Islet of Langerhans (tissue), 1 donor: ENCODE data around the gene ALDOC.

Experiments used
- FAIRE-seq: peaks from one replicate; lab custom pipeline; 2011; peaks lifted over from hg19 to GRCh38; lab: Jason Lieb, UNC

ALDOC gene

DNA sequence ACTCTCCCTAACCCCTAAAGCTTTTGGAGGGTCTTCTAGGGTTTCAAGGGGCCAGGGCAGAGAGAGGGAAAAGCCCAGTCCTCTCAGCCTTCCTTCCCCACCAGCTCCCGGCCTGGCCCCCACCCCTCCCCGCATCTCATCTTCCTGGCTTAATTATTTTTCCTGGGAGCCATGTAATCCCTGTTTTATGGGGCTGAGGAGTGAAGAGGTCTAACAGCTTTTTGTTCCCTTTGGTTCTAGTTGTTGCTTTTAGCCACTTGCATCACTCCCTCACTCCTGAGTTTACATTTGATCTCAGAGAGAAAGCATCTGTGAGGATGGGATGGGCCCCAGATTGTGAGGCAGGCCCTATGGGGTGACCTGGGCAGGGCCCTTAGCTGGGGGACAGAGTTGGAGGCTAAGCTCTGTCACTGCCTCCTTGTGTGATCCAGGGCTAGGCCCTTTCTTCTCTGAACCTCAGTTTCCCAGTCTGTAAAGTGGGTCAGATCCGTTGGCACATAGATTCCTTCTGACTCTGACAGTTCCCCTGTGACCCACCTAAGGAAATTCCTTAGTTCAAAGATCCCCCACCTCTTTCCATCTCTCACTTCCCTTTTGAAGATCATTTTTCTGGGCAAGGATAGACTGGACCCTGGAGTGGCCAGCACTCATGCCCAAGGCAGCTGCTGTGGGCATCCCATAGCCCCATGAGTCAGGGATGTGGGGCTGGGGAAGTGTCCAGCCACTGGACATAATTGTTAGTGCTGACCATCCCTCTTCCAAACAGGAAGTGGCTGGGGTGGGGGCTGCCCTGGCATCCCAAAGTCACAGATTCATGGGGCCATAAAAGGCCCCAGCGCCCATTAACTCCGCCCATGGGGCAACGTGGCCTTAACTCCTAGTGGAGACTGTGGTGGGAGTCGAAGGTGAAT is 44.4 kb downstream of the ALDOC start:
- FAIRE-seq: no peak

DNA sequence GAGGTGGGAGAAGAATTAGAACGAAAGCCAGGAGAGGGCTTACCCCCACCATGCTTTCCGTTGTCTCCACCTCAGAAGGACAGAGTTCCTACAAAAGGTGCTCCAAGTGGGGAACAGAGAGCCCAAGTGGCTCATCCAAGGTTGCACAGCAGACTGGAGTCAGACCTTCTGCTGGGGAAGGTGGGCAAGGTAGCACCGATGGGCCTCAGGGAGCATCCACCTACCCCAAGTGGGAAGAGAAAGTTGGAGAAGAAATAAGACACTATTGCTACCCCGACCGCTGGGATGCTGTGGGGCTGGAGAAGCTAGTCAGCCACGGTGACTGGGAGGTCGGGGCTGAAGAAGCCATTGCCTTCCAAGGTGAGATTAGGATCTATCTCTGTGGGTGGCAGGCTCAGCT is 45.8 kb downstream of the ALDOC start:
- no peak for FAIRE-seq

DNA sequence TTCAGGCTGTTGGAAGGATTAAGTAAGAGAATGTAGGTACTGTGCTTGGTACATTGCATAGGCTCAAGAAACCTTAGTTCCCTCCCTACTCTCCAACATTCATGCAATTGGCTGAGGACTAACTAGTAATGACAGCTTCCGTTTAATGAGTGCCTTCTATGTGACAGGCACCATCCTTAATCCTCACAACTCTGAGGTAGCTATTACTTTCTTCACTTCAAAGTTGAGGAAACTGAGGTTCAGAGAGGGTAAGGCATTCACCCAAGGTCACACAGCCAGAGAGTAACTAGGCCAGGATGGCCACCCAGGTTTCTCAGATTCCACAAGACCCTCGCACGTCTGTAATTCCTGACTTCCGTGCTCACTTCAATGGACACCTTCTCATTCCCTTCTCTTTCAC is 46.4 kb downstream of the ALDOC start:
- no peak for FAIRE-seq

DNA sequence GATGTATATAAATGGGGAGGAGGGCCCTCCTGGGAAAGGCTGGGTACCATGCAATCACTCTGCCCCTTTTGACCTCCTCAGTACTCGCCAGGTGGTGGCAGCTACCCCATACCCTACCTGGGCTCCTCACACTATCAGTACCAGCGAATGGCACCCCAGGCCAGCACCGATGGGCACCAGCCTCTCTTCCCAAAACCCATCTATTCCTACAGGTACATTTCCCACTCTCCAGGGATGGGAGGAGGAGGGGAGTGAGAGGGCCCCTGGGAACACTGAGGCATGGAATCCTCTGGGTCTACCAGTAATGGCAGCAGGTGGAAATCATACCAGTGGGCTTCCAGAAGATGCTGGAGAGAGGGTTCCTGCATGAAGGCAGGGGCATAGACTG is 47.7 kb downstream of the ALDOC start:
- FAIRE-seq: no peak

DNA sequence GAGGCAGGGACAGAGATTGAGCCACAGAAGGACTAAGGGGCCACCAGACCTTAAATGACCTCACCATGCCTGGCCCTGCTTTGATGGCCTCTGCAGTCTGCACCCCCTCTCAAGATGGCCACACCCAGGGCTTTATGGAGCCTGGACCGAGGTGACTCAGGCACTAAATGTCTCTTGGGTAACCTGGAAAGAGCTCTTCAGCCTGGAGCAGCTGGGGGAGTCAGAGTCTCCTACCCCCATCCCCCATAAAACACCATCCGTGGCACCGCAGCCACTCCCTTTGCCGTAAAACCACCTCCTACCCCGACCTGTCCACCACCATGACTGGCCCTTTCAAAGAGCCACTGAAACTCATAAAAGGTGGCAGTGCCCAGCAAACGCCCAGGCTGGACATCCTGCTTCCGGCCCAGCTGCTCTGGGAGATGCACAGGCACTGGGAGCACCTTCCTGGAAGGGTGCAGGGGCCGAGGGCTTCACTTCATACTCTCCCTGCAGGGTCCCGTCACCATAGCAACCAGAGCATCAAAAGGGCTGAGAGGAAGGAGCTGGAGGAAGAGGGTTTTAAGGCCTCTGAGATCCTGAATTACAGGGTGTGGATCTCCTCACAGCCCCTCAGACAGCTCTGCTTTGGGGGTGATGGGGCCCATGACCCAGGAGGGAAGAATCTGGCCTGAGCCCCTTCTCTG is 48.2 kb downstream of the ALDOC start:
- FAIRE-seq: no peak

DNA sequence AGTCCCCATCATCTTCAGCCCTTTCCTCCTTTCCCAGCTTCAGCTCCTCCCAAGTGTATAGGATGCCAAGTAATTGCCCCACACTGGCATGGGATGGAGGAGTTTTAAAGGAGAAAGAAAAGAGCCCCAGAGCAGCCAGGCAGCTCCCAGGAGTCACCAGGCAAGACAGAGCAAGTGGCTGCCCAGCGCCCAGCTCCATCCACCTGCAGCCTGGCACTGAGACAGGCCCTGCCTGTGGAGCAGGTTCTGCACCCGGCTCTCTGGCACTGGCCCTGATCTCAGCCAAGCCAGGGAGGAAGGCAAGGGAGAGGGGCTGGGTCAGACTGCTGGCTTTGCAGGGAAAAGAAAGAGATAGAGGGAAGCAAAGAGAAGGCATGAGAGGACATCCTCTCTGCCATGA is 48.8 kb downstream of the ALDOC start:
- no peak for FAIRE-seq

DNA sequence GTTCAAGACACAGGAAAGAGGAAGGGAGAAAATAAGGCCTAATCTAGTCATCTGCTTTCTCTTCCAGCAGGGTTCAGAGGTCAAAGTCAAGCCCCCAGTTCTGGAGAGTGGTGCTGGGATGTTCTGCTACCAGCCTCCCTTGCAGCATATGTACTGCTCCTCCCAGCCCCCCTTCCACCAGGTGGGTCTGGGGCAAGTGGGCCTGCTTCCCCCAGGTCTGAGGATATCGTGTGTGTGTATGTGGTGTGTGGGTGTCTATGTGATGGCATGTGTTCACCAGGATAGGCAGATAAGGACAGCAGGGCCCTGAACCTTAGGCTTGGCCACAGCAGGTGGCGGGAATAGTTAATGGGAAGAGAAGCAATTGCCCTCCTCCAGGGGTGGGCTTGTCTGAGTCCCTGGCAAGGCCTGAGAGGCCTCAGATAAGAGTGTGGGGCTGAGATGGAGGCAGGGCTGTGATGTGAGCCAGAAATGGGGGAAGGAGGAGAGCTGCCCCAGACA is 49.5 kb downstream of the ALDOC start:
- no peak for FAIRE-seq

DNA sequence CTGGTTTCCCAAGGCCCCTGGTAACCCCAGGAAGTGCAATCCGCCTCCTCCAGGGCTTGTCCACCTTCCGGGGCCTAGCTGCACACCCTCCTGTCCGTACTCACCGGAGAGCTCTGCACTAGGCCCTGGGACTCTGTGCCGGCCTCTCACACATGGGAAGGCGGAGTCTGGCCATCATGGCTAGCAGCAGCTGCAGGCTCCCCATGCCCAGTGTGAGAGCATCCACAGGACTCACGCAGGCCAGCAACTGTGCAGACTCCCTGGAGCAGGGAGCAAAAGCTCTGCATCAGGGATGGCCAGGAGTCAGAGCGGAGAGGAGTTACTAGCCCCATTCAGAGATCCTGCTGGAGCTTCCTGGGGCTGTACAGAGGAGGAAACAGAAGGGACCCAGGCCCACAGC is 50.3 kb downstream of the ALDOC start:
- no peak for FAIRE-seq

DNA sequence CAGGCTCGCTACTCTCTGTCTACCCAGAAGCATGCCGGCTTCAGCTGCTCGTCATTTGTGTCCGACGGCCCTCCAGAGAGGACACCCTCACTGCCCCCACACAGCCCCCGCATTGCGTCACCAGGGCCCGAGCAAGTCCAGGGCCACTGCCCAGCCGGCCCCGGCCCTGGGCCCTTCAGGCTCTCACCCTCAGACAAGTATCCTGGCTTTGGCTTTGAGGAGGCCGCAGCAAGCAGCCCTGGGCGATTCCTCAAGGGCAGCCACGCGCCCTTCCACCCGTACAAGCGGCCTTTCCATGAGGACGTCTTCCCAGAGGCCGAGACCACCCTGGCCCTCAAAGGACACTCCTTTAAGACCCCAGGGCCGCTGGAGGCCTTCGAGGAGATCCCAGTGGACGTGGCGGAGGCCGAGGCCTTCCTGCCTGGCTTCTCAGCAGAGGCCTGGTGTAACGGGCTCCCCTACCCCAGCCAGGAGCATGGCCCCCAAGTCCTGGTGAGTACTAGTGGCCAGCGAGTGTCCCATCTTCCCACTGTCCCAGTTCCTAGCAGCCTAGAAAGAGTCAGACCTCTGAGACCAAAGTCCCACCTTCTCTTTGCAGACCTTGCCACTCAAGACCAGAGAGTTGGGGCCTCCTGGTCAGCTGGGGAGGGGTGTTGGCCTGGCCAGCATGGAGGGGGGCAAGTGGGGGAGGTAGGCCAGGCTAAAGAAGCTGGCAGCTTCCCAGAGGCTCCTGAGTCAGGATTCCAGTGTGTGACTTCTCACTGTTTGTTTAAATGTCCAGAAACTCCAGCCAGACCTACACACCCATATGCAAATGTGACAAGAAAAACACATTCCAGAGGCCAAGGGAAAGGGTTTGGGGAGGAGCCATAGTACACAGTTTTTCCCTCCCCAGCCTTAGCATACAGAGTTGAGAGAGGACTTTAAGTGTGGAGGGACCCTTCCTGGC is 51.9 kb downstream of the ALDOC start:
- FAIRE-seq: no peak

DNA sequence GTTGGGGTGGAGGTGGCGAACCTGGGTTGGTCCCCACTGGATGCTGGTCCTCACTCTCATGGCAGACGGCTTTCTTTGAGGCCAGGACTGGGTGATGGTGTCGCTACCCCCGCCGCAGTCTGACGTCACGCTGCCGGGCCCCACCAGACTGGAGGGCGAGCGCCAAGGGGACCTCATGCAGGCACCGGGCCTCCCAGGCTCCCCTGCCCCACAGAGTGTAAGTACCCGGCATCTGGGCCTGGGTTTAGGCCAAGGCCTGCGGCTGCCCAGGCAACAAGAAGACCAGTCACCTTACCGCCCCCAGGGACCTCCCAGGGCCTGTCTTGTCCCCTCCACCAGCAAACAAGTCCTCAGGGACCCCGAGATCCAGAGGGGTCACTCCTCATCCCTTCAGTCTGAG is 52.8 kb downstream of the ALDOC start:
- FAIRE-seq: no peak

DNA sequence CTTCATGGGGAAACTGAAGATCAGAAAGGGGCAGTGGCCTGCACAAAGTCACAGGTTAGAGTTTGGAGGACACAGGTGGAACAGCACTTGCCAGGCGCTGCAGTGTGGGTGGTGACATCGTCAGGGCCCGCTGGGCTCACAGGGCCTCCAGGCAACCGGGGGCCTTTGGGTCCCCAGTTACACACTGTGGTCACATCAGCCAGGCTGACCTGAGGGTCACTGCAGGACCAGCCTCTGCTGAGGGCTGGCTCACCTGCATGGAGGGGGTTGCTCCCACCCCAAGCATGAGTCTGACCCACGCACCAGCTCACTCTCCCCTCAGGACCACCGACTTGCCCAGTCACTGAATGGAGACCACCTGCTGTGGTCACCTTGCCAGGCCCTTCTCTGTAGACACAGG is 53.5 kb downstream of the ALDOC start:
- FAIRE-seq: no peak
